HepG2 (cell line): ENCODE results near the gene CYB5R3. TPM values are rescaled to one million over a fixed set of nuclear protein-coding genes. Genes with fewer than 3 reads are reported as not detected.

ENCODE experiments used
- ATF5 ChIP-seq: sonication (generic); formaldehyde crosslinking; IDR thresholded peaks from 2 replicates; pipeline ENCODE4 v1.4.0; 2020; ENCODE audit warnings: mild to moderate bottlenecking, low read depth, missing genetic modification reagents
- FOXC1 ChIP-seq: sonication (generic); formaldehyde crosslinking; IDR thresholded peaks from 2 replicates; pipeline ENCODE4 v1.8.0; 2022; ENCODE audit warnings: mild to moderate bottlenecking, missing genetic modification reagents, borderline replicate concordance
- KLF15 ChIP-seq: sonication (generic); formaldehyde crosslinking; IDR thresholded peaks from 2 replicates; pipeline ENCODE4 v1.8.1; 2023; ENCODE audit warnings: borderline replicate concordance, mild to moderate bottlenecking, inconsistent platforms, missing genetic modification reagents, mixed read lengths
- LRRFIP1 ChIP-seq: sonication (generic); formaldehyde crosslinking; conservative IDR thresholded peaks from 2 replicates; pipeline ENCODE4 v1.4.0; 2020; ENCODE audit warnings: missing genetic modification reagents
- NAIF1 ChIP-seq: sonication (generic); formaldehyde crosslinking; IDR thresholded peaks from 2 replicates; pipeline ENCODE4 v1.5.0; 2020; ENCODE audit warnings: mild to moderate bottlenecking, missing genetic modification reagents, borderline replicate concordance
- PAX8 ChIP-seq: sonication (generic); formaldehyde crosslinking; IDR thresholded peaks from 2 replicates; pipeline ENCODE4 v1.8.0; 2022; ENCODE audit warnings: mild to moderate bottlenecking, missing genetic modification reagents, borderline replicate concordance
- POLR2AphosphoS2 ChIP-seq: IDR thresholded peaks from 2 replicates; pipeline ENCODE4 v1.6.1; 2011; ENCODE audit warnings: low read depth, low read length, improper control_type of control experiment
- PTBP1 ChIP-seq: fragments of 200-400 bp; formaldehyde crosslinking; IDR thresholded peaks from 2 replicates; pipeline ENCODE4 v1.6.1; 2018; ENCODE audit warnings: low read length, low read depth; ENCODE audit not compliant: poor library complexity, severe bottlenecking
- SAP130 ChIP-seq: IDR thresholded peaks from 2 replicates; pipeline ENCODE4 v1.6.1; 2016; ENCODE audit warnings: low read depth
- SRSF1 ChIP-seq: fragments of 200-400 bp; formaldehyde crosslinking; optimal IDR thresholded peaks from 2 replicates; pipeline ENCODE3; 2017; ENCODE audit warnings: mild to moderate bottlenecking, low read depth, low read length, moderate library complexity
- TBX2 ChIP-seq: sonication (generic); formaldehyde crosslinking; IDR thresholded peaks from 2 replicates; pipeline ENCODE4 v1.5.0; 2020; ENCODE audit warnings: missing genetic modification reagents, mild to moderate bottlenecking, borderline replicate concordance
- THAP11 ChIP-seq: IDR thresholded peaks from 2 replicates; pipeline ENCODE4 v1.6.1; 2016; ENCODE audit warnings: missing biosample characterization, missing genetic modification reagents
- ZNF253 ChIP-seq: sonication (generic); formaldehyde crosslinking; IDR thresholded peaks from 2 replicates; pipeline ENCODE4 v1.8.0; 2022; ENCODE audit warnings: mild to moderate bottlenecking, missing genetic modification reagents, borderline replicate concordance
- ZNF713 ChIP-seq: sonication (generic); formaldehyde crosslinking; IDR thresholded peaks from 2 replicates; pipeline ENCODE4 v1.4.0; 2020; ENCODE audit warnings: mild to moderate bottlenecking, missing genetic modification reagents
- ZNF775 ChIP-seq: sonication (generic); formaldehyde crosslinking; IDR thresholded peaks from 2 replicates; pipeline ENCODE4 v1.4.0; 2020; ENCODE audit warnings: missing genetic modification reagents, mild to moderate bottlenecking, moderate library complexity, borderline replicate concordance
- polyA plus RNA-seq, 8 experiments: library from polyadenylated mRNA; depleted of rRNA in 3 of 8; stranded (reverse) in 7 of 8; unstranded in 1 of 8; fragments of >200 nt; fragmentation: Illumina TruSeq in 4 of 8; extraction: Trizol in 4 of 8; gene quantifications; 2 replicates each; pipeline versions ENCODE4 v1.2.1 to v1.2.3, GENCODE V29; 2011 to 2016; ENCODE audit warnings: low read depth in 4 of 8, missing spikeins in 1 of 8, mixed read lengths in 1 of 8; ENCODE audit not compliant: insufficient read depth in 1 of 8
- total RNA-seq, 5 experiments: library from RNA; depleted of rRNA; stranded (reverse); fragments of >200 nt; fragmentation: Illumina TruSeq; extraction: Trizol; gene quantifications; 2 replicates each; pipeline ENCODE4 v1.2.3, GENCODE V29; 2016; ENCODE audit warnings: low read depth in 1 of 5
- TF ChIP-seq, protein P1 (sequence below): sonication (generic); formaldehyde crosslinking; IDR thresholded peaks from 2 replicates; pipeline ENCODE4 v1.5.1; 2020; ENCODE audit warnings: missing genetic modification reagents, mild to moderate bottlenecking, borderline replicate concordance
- TF ChIP-seq, protein P2 (sequence below): sonication (generic); formaldehyde crosslinking; IDR thresholded peaks from 2 replicates; pipeline ENCODE4 v1.4.0; 2020; ENCODE audit warnings: mild to moderate bottlenecking, missing genetic modification reagents

The CYB5R3 gene
- total and polyA plus RNA-seq, 2 of the 13 experiments (the other 11 are each of a cell fraction or from before 2014, with no cell fraction given) = 32.4 to 305 TPM

DNA sequence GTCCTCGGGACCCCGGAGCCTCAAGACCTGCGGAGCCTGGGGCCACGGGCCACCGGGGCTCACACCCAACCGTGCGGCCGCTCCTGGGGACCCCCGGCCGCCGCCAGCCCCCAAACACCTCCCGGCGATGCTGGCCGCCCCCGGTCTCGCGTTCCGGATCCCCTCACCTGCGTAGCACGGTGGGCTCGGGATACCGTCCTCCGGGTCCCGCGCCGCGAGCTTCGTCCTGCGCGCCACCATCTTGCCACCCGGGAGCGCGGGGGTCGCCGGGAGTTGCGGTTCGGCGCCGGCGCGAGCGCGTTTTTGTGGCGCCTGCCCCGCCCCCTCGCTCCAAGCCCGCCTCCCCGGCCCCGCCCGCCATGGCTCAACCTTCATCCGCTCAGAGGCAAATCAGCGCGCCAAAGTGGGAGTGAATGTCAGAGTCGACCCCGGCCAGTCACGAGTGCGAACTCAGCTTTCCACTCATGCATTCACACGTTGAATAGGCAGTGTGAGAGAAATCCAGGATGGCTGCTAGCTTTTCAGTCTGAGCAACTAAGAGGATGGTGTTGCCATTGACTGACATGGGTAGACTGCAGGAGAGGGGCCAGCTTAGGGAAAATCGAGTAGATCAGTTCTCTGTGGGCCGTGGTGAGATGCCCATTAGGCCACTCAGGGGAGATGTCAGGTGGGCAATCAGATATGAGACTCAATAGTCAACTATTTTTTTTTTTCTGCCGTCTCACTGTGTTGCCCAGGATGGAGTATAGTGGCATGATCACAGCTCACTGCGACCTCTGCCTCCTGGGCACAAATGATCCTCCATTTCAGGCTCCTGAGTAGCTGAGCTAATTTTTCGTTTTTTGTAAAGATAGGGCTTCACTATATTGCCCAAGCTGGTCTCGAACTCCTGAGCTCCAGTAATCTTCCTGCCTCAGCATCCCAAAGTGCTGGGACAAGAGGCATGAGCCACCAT lies 67.2 kb downstream of the CYB5R3 start (continued):
- TF ChIP-seq ZNF713 (CRISPR knock-in tag) (no peak), PTBP1 (no peak), POLR2AphosphoS2 (no peak), ATF5 (no peak), ZNF253 (CRISPR knock-in tag) (no peak), TBX2 (CRISPR knock-in tag) (0 out of 2 replicates have a peak, but pooled peaks have one; percentile 34), THAP11 (CRISPR knock-in tag) (peak; percentile 75), NAIF1 (CRISPR knock-in tag) (no peak), KLF15 (CRISPR knock-in tag) (no peak), ZNF775 (CRISPR knock-in tag) (no peak), SAP130 (CRISPR knock-in tag) (peak; percentile 79), SRSF1 (no peak), PAX8 (CRISPR knock-in tag) (no peak), LRRFIP1 (CRISPR knock-in tag) (no peak), FOXC1 (CRISPR knock-in tag) (0 out of 2 replicates have a peak, but pooled peaks have one; percentile 20)
- TF ChIP-seq, protein P1, sequence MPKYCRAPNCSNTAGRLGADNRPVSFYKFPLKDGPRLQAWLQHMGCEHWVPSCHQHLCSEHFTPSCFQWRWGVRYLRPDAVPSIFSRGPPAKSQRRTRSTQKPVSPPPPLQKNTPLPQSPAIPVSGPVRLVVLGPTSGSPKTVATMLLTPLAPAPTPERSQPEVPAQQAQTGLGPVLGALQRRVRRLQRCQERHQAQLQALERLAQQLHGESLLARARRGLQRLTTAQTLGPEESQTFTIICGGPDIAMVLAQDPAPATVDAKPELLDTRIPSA (CRISPR knock-in tag) = 0 out of 2 replicates have a peak, but pooled peaks have one; percentile 38
- TF ChIP-seq, protein P2, sequence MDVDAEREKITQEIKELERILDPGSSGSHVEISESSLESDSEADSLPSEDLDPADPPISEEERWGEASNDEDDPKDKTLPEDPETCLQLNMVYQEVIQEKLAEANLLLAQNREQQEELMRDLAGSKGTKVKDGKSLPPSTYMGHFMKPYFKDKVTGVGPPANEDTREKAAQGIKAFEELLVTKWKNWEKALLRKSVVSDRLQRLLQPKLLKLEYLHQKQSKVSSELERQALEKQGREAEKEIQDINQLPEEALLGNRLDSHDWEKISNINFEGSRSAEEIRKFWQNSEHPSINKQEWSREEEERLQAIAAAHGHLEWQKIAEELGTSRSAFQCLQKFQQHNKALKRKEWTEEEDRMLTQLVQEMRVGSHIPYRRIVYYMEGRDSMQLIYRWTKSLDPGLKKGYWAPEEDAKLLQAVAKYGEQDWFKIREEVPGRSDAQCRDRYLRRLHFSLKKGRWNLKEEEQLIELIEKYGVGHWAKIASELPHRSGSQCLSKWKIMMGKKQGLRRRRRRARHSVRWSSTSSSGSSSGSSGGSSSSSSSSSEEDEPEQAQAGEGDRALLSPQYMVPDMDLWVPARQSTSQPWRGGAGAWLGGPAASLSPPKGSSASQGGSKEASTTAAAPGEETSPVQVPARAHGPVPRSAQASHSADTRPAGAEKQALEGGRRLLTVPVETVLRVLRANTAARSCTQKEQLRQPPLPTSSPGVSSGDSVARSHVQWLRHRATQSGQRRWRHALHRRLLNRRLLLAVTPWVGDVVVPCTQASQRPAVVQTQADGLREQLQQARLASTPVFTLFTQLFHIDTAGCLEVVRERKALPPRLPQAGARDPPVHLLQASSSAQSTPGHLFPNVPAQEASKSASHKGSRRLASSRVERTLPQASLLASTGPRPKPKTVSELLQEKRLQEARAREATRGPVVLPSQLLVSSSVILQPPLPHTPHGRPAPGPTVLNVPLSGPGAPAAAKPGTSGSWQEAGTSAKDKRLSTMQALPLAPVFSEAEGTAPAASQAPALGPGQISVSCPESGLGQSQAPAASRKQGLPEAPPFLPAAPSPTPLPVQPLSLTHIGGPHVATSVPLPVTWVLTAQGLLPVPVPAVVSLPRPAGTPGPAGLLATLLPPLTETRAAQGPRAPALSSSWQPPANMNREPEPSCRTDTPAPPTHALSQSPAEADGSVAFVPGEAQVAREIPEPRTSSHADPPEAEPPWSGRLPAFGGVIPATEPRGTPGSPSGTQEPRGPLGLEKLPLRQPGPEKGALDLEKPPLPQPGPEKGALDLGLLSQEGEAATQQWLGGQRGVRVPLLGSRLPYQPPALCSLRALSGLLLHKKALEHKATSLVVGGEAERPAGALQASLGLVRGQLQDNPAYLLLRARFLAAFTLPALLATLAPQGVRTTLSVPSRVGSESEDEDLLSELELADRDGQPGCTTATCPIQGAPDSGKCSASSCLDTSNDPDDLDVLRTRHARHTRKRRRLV (CRISPR knock-in tag) = no peak
